HepG2 (cell line): Measurements from ENCODE around the gene IMMT. TPM values are rescaled to one million over a fixed set of nuclear protein-coding genes. Genes with fewer than 3 reads are reported as not detected.

Experiments used
- CC2D1A ChIP-seq: sonication (generic); formaldehyde crosslinking; IDR thresholded peaks from 2 replicates; pipeline ENCODE4 v1.8.1; 2023; ENCODE audit warnings: mild to moderate bottlenecking, missing genetic modification reagents
- HNRNPLL ChIP-seq: fragments of 200-400 bp; formaldehyde crosslinking; IDR thresholded peaks from 2 replicates; pipeline ENCODE4 v1.6.1; 2017; ENCODE audit warnings: mild to moderate bottlenecking, low read depth, low read length; ENCODE audit not compliant: poor library complexity, severe bottlenecking
- HOXA5 ChIP-seq: sonication (generic); formaldehyde crosslinking; IDR thresholded peaks from 2 replicates; pipeline ENCODE4 v1.4.0; 2020; ENCODE audit warnings: missing genetic modification reagents
- JUN ChIP-seq: sonication (generic); formaldehyde crosslinking; IDR thresholded peaks from 2 replicates; pipeline ENCODE4 v1.4.0; 2020; ENCODE audit warnings: mild to moderate bottlenecking, missing genetic modification reagents
- MTF1 ChIP-seq: sonication (generic); formaldehyde crosslinking; IDR thresholded peaks from 2 replicates; pipeline ENCODE4 v1.5.0; 2020; ENCODE audit warnings: missing genetic modification reagents
- SIX4 ChIP-seq: sonication (generic); formaldehyde crosslinking; IDR thresholded peaks from 2 replicates; pipeline ENCODE4 v1.4.0; 2020; ENCODE audit warnings: missing genetic modification reagents
- SOX13 ChIP-seq, 3 experiments: fragments of 450-650 bp in 1 of 3; sonication (generic) in 1 of 3; formaldehyde crosslinking in 1 of 3; IDR thresholded peaks in 2 of 3; conservative IDR thresholded peaks in 1 of 3; 2 replicates each; pipeline versions ENCODE4 v1.5.0 to v1.6.1; 2016 to 2020; ENCODE audit warnings: antibody characterized with exemption in 1 of 3, mild to moderate bottlenecking in 1 of 3, missing compliant biosample characterization in 1 of 3, missing genetic modification reagents in 1 of 3, moderate library complexity in 1 of 3
- TBL1XR1 ChIP-seq: fragments of 150-350 bp; IDR thresholded peaks from 2 replicates; pipeline ENCODE4 v1.6.1; 2014; ENCODE audit warnings: borderline replicate concordance, low read length; ENCODE audit not compliant: partially characterized antibody
- TBP ChIP-seq: sonication (generic); formaldehyde crosslinking; IDR thresholded peaks from 2 replicates; pipeline ENCODE4 v1.5.0; 2020; ENCODE audit warnings: missing genetic modification reagents
- ZNF121 ChIP-seq: sonication (generic); formaldehyde crosslinking; IDR thresholded peaks from 2 replicates; pipeline ENCODE4 v1.5.0; 2020; ENCODE audit warnings: mild to moderate bottlenecking, missing genetic modification reagents
- polyA plus RNA-seq, 8 experiments: library from polyadenylated mRNA; depleted of rRNA in 3 of 8; stranded (reverse) in 7 of 8; unstranded in 1 of 8; fragments of >200 nt; fragmentation: Illumina TruSeq in 4 of 8; extraction: Trizol in 4 of 8; gene quantifications; 2 replicates each; pipeline versions ENCODE4 v1.2.1 to v1.2.3, GENCODE V29; 2011 to 2016; ENCODE audit warnings: low read depth in 4 of 8, missing spikeins in 1 of 8, mixed read lengths in 1 of 8; ENCODE audit not compliant: insufficient read depth in 1 of 8
- total RNA-seq, 5 experiments: library from RNA; depleted of rRNA; stranded (reverse); fragments of >200 nt; fragmentation: Illumina TruSeq; extraction: Trizol; gene quantifications; 2 replicates each; pipeline ENCODE4 v1.2.3, GENCODE V29; 2016; ENCODE audit warnings: low read depth in 1 of 5
- TF ChIP-seq, protein P1 (sequence below): sonication (generic); formaldehyde crosslinking; IDR thresholded peaks from 2 replicates; pipeline ENCODE4 v1.5.0; 2020; ENCODE audit warnings: mild to moderate bottlenecking, missing genetic modification reagents
- TF ChIP-seq, protein P2 (sequence below): IDR thresholded peaks from 2 replicates; pipeline ENCODE4 v1.6.1; 2016; ENCODE audit warnings: missing compliant biosample characterization, missing genetic modification reagents, borderline replicate concordance
- TF ChIP-seq, protein P3 (sequence below): sonication (generic); formaldehyde crosslinking; IDR thresholded peaks from 2 replicates; pipeline ENCODE4 v1.4.0; 2020; ENCODE audit warnings: missing genetic modification reagents, low read depth, mild to moderate bottlenecking, borderline replicate concordance
- TF ChIP-seq, protein P4 (sequence below): sonication (generic); formaldehyde crosslinking; IDR thresholded peaks from 2 replicates; pipeline ENCODE4 v1.8.1; 2022; ENCODE audit warnings: low read depth, mild to moderate bottlenecking, missing genetic modification reagents
- TF ChIP-seq, protein P5 (sequence below), 2 experiments: IDR thresholded peaks; 2 replicates each; pipeline ENCODE4 v1.6.1; 2011 to 2012; ENCODE audit warnings: low read length in 2 of 2, borderline replicate concordance in 1 of 2, low read depth in 1 of 2, mild to moderate bottlenecking in 1 of 2, moderate library complexity in 1 of 2

IMMT gene
- total and polyA plus RNA-seq, 2 of the 13 experiments (the other 11 are each of a cell fraction or from before 2014, with no cell fraction given) = 63.5 to 119 TPM

DNA sequence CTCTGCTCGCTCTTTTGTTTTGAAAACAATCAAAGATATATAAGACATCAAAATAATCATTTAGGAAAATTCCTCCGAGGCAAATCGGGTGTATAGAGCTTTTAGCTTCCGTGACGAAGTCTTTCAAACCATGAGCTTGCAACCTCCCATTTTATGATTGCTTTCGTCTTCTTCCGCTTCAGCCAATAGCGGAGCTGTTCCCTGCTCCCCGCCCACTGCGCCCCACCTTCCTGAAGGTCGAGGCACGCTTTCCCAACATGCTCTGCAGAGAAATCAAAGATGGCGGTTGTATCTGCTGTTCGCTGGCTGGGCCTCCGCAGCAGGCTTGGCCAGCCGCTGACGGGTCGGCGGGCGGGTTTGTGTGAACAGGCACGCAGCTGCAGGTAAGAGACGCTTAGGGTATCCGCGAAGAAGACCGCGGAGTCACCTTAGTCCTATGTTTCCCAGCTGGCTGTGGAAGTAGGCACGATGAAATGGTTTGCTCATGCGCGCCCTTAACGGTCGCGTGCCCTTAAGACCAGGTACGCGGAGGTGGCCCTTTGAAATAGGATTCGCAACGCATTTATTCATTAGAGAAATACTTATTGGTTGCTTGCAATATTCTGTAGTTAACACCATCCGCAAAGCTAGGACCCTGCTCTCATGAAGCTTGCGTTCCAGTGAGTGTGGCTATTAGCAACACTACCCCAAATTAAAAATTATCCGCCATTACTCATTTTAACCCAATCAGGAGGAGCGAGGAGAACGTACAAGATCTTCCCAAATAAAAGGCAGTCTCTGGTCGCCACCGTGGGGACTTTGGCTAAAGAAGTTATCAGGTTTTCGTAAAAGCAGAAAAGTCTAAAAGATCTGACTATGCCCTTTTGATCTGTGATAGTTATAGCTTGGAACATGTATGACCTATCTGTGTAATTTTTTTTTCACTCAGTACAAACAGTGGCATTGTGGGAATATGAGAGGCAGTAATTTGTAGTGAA, 89.0 kb downstream of the IMMT start, which contains the start of gene PTCD3 (continued):
- TF ChIP-seq, protein P1, sequence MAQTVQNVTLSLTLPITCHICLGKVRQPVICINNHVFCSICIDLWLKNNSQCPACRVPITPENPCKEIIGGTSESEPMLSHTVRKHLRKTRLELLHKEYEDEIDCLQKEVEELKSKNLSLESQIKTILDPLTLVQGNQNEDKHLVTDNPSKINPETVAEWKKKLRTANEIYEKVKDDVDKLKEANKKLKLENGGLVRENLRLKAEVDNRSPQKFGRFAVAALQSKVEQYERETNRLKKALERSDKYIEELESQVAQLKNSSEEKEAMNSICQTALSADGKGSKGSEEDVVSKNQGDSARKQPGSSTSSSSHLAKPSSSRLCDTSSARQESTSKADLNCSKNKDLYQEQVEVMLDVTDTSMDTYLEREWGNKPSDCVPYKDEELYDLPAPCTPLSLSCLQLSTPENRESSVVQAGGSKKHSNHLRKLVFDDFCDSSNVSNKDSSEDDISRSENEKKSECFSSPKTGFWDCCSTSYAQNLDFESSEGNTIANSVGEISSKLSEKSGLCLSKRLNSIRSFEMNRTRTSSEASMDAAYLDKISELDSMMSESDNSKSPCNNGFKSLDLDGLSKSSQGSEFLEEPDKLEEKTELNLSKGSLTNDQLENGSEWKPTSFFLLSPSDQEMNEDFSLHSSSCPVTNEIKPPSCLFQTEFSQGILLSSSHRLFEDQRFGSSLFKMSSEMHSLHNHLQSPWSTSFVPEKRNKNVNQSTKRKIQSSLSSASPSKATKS = no peak
- no peak for TF ChIP-seq ZNF121 (CRISPR knock-in tag)
- peak; percentile 73 for TF ChIP-seq TBL1XR1
- TF ChIP-seq HOXA5 (CRISPR knock-in tag) = peak; percentile 81; the same call in 1 of the 2 replicates
- no peak; the same call in 1 of the 2 replicates for TF ChIP-seq MTF1 (CRISPR knock-in tag)
- TF ChIP-seq, protein P2, sequence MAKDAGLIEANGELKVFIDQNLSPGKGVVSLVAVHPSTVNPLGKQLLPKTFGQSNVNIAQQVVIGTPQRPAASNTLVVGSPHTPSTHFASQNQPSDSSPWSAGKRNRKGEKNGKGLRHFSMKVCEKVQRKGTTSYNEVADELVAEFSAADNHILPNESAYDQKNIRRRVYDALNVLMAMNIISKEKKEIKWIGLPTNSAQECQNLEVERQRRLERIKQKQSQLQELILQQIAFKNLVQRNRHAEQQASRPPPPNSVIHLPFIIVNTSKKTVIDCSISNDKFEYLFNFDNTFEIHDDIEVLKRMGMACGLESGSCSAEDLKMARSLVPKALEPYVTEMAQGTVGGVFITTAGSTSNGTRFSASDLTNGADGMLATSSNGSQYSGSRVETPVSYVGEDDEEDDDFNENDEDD (CRISPR knock-in tag) = peak; percentile 47; the same call in 1 of the 2 replicates
- TF ChIP-seq, protein P3, sequence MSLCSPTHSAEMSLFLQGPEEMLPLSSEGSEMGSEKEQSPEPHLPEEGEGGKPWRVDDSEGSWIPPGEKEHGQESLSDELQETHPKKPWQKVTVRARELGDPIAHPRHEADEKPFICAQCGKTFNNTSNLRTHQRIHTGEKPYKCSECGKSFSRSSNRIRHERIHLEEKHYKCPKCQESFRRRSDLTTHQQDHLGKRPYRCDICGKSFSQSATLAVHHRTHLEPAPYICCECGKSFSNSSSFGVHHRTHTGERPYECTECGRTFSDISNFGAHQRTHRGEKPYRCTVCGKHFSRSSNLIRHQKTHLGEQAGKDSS (CRISPR knock-in tag) = peak; percentile 86; the same call in 1 of the 2 replicates
- no peak; the same call in 1 of the 2 replicates for TF ChIP-seq JUN
- 0 out of 2 replicates have a peak, but pooled peaks have one; percentile 47 for TF ChIP-seq SOX13 (IDR thresholded peaks at IDR 0.05)
- TF ChIP-seq SOX13 (CRISPR knock-in tag; conservative IDR thresholded peaks at IDR 0.05 in 1 of 2, IDR thresholded peaks at IDR 0.05 in 1 of 2) = no peak; a peak in 1 of 4 replicates
- peak; percentile 51 for TF ChIP-seq SIX4 (CRISPR knock-in tag)
- TF ChIP-seq CC2D1A = 0 out of 2 replicates have a peak, but pooled peaks have one; percentile 94
- TF ChIP-seq, protein P4, sequence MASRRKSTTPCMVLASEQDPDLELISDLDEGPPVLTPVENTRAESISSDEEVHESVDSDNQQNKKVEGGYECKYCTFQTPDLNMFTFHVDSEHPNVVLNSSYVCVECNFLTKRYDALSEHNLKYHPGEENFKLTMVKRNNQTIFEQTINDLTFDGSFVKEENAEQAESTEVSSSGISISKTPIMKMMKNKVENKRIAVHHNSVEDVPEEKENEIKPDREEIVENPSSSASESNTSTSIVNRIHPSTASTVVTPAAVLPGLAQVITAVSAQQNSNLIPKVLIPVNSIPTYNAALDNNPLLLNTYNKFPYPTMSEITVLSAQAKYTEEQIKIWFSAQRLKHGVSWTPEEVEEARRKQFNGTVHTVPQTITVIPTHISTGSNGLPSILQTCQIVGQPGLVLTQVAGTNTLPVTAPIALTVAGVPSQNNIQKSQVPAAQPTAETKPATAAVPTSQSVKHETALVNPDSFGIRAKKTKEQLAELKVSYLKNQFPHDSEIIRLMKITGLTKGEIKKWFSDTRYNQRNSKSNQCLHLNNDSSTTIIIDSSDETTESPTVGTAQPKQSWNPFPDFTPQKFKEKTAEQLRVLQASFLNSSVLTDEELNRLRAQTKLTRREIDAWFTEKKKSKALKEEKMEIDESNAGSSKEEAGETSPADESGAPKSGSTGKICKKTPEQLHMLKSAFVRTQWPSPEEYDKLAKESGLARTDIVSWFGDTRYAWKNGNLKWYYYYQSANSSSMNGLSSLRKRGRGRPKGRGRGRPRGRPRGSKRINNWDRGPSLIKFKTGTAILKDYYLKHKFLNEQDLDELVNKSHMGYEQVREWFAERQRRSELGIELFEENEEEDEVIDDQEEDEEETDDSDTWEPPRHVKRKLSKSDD (CRISPR knock-in tag) = peak; percentile 72; the same call in 1 of the 2 replicates
- TF ChIP-seq HNRNPLL = peak; percentile 98
- TF ChIP-seq TBP (CRISPR knock-in tag) = no peak
- TF ChIP-seq, protein P5, sequence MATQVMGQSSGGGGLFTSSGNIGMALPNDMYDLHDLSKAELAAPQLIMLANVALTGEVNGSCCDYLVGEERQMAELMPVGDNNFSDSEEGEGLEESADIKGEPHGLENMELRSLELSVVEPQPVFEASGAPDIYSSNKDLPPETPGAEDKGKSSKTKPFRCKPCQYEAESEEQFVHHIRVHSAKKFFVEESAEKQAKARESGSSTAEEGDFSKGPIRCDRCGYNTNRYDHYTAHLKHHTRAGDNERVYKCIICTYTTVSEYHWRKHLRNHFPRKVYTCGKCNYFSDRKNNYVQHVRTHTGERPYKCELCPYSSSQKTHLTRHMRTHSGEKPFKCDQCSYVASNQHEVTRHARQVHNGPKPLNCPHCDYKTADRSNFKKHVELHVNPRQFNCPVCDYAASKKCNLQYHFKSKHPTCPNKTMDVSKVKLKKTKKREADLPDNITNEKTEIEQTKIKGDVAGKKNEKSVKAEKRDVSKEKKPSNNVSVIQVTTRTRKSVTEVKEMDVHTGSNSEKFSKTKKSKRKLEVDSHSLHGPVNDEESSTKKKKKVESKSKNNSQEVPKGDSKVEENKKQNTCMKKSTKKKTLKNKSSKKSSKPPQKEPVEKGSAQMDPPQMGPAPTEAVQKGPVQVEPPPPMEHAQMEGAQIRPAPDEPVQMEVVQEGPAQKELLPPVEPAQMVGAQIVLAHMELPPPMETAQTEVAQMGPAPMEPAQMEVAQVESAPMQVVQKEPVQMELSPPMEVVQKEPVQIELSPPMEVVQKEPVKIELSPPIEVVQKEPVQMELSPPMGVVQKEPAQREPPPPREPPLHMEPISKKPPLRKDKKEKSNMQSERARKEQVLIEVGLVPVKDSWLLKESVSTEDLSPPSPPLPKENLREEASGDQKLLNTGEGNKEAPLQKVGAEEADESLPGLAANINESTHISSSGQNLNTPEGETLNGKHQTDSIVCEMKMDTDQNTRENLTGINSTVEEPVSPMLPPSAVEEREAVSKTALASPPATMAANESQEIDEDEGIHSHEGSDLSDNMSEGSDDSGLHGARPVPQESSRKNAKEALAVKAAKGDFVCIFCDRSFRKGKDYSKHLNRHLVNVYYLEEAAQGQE (IDR thresholded peaks at IDR 0.05; ENCODE audit: borderline replicate concordance in 1 of 2, low read depth in 1 of 2, low read length in 2 of 2) = peak in 1 of 2 experiments; percentile 83; a peak in 1 of 4 replicates
